DMS79 (cell line): ENCODE measurements around the gene ULBP3.

Experiments
- DNase-seq: peaks from one replicate; lab custom pipeline; 2025; lab: John Stamatoyannopoulos, UW

Gene ULBP3

DNA sequence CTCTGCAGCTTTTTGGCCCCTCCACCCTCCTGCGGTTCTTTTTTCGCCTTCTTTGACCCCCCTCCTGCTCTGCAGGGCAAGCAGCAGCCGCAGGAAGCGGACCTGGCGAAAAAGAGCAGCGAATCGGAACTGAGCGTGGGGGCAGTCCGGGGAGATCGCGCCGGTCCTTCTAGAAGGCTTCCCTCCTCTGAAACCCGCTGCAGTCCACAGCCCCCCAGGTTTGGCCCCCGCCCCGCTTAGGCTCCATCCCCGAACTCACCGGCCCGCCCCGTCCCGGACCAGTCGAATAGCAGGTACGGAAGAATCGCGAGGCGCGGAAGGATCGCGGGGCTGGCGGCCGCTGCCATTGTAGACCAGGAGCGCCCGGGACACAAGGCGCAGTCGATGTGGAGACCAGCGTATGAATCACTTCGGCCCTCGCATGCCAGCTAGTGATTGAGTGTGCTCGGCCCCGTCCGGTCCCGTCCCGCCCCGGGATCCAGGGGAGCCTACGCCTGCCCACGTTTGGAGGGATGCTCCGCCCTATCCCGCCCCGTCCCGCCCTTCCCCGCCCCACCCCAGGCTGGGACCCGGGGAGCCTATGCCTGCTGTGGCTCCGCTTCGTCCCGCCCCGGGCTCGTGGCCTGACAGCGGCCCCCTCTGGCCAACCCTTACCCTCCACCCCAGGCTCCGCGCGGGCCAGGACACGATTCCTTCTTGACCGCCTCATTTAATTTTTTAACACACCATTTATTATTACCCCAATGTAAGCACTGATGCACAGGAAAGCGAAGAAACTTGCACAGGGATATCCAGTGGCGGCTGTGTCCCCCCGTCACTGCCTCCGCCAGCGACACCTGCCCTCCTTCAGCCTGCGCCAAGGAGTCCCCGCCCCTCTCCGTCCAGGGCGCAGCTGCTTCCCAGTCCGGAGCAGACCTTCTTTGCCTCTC, at the start of gene ULBP3:
ULBP3 (minus strand) TSS at position 402 of the 929 bp plus-strand sequence; CDS start at position 347, 55 bp downstream.
- peak; percentile 47 for DNase-seq

DNA sequence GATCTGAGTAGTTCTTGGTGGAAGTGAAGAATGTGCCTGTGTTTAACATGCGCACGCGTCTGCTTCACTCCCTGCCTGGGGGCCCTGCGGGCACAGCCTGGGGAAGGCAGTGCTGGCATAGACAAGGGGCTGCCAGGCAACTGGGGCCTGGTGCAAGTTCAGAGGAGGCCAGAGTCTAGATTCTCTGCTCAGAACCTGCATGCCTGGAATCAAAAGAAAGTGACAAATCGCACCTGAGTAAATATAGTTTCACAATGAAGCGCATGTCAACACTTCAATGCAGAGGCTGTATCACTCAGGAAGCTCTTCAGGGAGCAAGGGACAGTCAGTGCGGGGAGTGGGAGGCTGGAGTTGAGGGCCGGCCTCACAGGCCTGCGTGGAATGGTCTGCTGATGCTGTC, 49.7 kb upstream of the ULBP3 start:
- DNase-seq: no peak

DNA sequence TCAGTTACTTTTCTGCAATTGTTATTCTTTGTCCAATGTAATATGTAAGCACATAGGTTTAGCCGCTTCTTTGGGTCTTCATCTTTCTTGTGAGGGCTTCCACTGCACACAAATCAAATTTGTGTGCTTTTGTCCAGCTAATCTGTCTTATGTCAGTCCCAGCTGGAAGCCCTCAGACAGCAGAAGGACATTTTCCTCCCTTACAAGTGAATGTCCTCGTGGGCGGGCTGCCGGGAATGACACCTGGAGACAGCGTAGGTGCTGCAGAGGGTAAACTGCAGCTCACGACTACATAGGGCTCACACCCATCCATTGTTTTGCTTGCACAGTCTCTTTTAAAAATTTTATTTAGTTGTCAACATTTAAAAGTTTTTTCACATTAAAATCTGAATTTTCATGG, 49.3 kb upstream of the ULBP3 start:
- DNase-seq: no peak

DNA sequence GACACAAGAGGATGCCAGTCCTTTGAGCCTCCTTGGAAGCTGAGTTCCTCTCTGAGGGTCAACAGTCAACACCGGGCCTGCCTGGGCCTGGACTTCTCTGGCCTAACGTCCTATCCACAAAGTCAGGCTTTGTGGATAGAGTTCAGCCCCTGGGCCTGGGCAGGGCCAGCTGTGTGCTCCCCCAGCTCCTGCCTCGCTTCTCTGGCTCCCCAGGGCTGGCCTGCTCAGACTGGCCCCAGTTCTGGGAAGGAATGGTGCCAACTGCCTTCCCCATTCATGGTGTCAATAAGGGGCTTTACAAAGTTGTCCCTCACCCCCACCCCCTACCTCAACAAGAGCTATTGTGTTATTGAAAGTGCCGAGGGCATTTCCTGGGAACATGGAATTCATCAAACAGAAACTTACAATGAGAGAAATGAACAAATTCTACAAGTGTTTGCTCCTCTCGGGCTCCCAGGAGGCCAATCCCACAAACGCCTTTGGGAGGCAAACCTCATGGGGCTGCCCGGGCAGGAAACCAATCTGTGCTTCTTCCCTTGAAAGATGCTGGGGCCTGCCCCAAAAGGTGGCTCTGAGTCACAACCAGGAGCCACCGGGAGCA, 47.4 kb upstream of the ULBP3 start:
- DNase-seq: no peak

DNA sequence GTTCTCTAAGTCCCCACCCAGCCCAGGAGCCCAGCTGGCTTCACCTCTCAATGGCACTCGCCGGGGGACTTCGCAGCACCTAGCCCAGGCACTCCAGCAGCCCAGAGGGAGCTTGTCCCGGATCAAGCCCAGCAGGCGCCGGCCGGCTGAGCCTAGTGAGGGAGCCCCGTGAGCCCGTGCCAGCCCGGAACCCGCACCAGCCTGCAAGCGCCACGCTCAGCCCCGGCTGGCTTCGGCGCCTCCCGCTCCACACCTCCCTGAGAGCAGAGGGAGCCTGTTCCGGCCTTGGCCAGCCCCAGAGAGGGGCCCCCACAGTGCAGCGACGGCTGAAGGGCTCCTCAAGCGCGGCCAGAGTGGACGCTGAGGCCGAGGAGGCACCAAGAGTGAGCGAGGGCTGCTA, 46.8 kb upstream of the ULBP3 start:
- DNase-seq: no peak

DNA sequence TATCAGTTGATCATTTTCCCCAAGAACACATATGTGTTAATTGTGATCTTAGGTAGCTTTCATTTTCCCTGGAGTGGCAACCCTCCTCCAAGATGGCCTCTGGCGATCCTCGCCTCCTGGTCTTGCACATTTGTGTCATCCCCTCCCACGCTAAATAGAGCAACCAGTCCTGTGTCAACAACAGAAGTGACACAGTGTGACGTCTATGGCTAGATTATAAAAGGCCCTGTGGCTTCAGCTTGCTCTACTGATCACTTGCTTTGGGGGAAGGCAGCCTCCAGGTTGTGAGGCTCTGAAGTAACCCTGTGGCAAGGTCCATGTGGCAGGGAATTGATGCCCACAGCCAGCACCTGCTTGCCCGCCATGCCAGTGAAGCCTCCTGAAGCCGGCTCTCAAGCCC, 43.3 kb upstream of the ULBP3 start:
- no peak for DNase-seq

DNA sequence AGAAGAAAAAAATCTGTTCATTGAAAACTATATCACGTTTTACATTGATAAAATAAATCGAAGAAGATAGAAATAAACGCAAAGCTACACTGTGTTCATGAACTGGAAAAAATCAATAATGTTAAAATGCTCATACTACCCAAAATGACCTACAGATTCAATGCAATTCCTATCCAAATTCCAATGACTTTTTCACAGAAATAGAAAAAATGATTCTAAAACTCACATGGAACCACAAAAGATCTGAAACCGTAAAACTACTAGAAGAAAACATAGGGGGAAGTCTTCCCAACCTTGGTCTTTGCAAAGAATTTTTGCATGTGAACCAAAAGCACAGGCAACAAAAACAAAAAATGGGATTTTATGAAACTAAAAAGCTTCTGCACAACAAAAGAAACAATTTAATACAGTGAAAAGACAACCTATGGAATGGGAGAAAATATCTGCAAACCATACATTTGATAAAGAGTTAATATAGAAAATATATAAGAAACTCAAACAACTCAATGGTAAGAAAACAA, 33.9 kb upstream of the ULBP3 start:
- no peak for DNase-seq

DNA sequence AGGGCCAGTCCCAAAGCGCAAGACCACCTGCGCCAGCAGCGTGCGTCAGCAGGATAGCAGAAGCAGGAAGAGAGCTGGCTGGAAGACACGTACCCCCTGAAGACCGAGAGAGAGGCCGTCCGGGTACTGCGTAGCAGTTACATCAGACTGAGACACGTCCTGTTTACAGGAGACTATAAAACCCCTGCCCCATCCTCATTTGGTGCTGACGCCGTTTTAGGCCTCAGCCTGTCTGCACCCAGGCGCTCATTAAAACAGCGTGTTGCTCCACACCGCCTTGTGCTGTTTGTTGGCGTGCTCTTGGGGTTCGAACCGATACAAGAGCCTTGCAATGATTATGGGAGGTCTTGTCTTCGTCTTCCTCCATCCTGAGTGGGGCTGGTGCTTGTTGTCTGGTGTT, 31.8 kb upstream of the ULBP3 start:
- DNase-seq: no peak

DNA sequence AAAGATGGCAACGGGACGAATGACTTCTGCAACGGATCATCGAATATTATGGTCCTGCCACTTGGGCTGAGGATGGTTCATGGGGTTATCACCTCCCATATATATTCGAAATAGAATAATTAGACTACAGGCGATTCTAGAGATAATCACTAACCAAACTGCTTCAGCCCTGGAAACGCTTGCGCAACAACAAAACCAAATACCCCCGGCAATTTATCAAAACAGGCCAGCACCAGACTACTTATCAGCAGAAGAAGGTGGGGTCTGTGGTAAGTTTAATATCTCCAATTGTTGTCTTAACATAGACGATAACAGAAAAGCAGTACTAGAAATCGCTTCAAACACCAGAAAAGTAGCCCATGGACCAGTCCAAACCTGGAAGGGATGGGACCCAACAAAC, 31.0 kb upstream of the ULBP3 start:
- DNase-seq: no peak

DNA sequence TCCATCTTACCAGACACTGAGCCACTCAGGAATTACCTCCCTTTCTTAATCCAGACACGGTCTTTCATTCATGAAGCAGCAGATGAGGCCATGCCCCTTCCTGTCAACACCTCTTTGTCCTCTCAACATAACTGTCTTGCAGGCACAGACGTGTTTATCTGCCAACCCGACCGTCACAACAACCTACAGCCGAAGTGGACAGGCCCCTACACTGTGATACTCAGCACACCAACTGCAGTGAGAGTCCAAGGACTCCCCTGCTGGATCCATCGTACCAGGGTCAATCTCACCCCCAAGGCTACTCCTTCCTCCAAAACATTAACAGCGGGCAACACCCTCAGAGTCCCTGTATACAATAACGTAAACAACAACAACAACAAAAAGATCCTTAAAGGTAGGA, 30.6 kb upstream of the ULBP3 start:
- DNase-seq: no peak

DNA sequence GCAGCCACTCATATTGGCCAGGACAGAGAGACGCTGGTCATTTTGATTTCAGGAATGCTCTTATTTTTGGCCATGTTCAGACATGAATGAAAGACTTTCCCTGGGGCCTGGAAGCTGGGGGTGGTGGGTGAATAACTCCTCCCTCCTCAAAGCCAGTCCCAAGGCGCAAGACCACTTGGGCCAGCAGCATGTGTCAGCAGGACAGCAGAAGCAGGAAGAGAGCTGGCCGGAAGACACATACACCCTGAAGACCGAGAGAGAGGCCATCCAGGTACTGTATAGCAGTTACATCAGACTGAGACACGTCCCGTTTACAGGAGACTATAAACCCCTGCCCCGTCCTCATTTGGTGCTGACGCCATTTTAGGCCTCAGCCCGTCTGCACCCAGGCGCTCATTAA, 29.2 kb upstream of the ULBP3 start:
- no peak for DNase-seq

DNA sequence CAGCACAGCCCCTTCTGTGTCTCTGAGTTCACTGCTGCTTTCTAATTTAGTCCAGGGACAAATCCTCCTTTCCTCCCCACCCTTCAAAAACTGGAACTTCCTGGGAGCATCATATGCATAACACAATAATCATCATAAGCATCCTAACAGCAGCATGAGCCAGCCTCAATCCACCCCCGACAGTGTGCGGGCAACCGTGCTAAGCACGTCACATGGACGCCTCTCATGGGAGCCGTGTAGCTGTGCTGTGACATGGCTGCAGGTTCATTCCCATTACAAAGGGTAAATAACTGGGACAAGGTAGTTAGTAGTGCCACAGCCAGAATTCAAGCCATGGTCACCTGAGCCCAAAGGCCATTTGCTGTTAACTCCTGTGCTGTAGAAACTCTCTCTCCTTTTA, 24.5 kb upstream of the ULBP3 start:
- DNase-seq: no peak

DNA sequence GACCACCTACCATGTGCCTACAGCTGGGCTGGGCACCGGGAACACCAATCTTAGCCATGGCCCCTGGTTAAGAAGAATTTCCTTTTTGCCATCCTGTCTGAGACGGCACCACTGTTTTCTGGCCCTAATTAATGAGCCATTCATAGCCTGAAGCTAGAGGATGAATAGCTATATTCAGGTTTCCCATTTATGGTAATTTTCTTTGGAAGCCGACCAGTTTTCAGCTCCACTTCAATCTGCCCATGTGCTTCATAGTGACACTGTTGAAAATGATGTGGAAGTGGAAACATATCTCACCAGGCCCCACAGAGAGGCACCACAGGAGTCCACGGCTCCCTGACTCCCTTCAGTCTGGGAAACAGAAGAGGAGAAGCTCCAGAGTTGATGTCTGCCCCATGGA, 22.6 kb upstream of the ULBP3 start:
- peak; percentile 10 for DNase-seq

DNA sequence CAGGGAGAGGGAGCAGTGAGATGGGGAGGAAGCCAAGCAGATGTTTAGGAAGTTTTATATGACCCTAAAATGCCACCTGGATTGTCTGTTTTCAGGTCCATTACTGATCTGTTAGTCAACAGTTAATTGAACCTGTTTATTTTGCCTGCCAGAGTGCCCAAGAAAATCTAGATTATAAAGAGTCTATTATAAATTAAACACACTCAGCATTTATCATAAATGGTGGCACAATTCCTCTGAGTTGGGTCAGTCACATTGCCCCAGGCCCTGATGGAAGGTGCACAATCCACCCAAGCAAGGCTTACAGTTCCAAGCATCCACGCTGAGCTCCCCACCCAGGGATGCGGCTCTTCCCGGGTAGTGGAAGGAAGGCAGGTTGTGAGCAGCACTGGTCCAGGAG, 21.4 kb upstream of the ULBP3 start:
- no peak for DNase-seq

DNA sequence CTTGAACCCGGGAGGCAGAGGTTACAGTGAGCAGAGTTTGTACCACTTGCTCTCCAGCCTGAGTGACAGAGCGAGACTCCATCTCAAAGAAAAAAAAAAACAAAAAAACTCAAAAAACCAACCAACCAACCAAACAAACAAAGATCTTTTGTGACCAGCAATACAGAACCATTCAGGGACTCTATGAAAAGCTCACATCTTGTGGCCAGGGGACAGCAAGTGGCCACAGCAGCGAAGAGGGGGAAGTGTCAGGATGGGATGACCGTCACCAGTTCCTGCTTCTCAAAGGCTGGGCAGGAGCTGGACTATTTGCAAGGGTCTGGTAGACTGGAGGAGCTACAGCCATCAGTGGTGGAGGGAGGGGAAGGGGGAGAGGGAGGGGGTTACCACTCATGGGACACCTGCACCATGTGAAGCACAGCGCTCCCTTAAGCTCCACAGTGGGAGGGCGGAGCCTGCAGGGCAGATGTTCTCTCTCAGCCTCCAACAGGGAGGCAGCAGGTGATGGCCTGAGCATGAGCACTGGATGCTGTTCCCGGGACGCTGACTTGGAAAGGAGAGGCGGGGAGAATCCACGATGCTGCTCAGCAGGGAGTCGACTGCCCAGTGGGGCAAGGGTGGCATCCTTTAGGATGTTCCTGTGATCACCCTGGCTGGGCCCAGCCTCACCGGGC, 19.7 kb upstream of the ULBP3 start:
- no peak for DNase-seq

DNA sequence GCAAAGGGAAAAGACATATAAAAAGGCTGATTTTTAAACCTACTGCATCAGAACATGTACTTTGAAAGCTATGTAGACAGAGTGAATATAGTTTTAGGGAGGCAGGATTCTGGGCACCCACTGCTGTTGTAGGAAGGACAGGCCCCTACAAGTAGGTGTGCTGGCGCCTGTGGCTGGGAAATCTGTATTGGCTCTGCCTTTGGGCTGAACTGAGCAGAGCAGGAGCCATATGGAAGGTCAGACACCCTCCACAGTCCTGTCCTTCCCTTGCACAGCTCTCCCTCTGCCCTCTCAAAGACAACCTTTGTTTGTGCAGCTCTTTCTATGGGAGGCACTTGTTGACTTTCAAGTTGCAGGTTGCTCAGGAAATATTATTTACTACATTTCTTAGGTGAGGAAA, 18.4 kb upstream of the ULBP3 start:
- no peak for DNase-seq

DNA sequence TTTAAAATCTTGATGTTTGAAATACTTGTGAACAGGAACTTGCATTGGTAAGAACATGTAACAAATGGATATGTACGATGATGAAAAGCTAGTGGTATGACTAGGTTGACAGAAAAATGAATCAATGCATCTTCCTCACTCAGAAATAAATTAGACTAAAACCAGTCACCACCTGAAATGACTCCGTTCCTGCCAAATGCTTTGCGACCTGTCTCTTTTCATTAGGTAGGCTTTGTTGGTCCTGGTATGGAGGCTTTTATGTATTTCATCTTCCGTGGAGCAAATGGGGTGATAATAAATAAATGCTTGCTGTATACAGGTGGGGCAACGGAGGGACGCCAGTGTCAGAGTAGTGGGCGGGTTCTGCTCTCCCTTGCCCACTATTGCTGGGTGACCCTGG, 17.1 kb upstream of the ULBP3 start:
- DNase-seq: no peak

DNA sequence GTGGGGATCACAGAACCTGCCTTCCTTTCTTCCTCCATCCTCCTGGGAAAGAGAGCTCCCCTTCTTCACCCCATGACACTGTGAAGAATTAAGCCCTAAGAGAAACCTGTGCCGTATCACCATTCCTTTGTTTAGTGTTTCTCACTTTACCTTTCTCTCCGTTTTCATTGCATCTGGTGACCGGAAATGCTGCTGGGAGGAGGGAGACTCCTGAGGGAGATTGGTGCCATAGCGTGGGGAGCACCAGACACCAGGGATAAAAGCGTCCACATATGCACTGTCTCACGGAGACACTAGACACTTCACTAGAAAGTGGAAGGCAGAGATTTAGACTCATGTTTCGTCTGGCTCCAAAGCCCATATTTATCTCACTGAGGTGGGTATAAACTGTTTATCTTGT, 15.5 kb upstream of the ULBP3 start:
- no peak for DNase-seq

DNA sequence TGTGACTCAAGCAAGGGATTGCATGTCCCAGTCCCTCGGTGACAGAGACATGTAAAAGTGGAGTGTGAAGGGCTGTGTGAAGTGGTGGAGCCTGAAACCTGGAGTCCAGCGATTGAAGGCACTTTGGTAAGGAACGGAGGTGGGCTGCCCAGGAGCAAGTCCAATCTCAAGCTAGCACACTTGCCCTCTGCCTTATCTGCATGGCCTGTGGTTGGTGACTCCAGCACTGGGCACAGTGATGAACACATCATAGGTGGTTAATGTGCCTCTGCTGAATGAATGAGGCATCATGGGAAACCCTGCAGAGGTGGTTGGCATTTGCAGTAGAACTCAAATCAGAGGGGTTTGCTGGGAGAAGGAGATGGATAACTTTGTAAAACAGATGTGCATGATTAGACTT, 14.9 kb upstream of the ULBP3 start:
- DNase-seq: no peak

DNA sequence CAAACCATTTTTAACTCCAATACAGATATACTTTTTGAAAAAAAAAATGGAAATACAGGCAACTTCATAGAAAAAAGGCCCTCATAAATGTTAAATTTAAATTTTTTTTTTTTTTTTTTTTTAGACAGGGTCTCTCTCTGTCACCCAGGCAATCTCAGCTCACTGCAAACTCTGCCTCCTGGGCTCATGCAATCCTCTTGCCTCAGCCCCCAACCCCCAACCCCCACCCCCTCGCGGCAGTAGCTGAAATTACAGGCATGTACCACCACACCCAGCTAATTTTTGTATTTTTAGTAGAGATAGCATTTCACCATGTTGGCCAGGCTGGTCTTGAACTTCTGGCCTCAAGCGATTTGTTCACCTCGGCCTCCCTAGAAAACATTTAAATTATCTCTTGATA, 12.8 kb upstream of the ULBP3 start:
- no peak for DNase-seq

DNA sequence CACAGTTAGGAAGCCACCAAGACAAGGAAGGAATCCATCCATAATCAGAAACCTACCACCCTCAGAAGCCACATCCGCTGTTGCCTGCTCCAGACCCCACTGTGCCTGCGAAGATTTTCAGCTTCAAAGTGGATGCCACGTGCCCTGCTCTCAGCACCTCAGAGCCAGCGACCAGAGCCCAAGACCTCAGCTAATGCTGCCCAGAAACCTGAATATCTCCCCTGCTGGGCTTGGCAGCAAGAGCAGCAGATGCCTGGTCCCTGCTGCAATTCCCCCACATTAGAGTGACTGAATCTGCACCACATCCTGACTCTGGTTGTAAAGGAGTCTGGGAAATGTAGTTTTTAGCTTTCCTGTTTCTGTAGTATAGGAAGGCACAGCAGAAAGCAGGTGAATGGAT, 10.7 kb upstream of the ULBP3 start:
- no peak for DNase-seq

DNA sequence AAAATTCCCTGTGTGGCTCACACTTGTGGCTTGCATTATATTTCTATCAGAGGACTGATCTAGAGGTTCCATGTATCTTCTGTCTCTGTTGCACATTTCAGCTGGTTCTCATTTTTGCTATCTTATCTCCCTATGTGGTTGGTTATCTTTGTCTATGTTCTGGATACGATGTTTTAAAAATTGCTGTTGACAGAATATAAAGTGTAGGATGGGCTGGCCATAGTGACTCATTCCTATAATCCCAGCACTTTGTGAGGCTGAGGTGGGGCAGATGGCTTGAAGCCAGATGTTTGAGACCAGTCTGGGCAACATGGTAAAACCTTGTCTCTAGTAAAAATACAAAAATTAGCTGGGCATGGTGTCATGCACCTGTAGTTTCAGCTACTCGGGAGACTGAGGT, 9.9 kb upstream of the ULBP3 start:
- DNase-seq: no peak
